Mucosa of rectum (tissue), 2 donors: ENCODE data around the gene CLEC3B.
A peak's percentile ranks its signal among the peaks of the same experiment; 100 is the strongest.

ENCODE experiments used
- H3K27ac ChIP-seq, 2 donors: one replicate each; pipeline ENCODE4 v1.7.0; 2013; ENCODE audit warnings: inconsistent platforms in 2 of 2, low read depth in 2 of 2, low read length in 2 of 2
- H3K27me3 ChIP-seq, 2 donors: one replicate each; pipeline ENCODE4 v1.7.0; 2013; ENCODE audit warnings: low read length in 2 of 2; ENCODE audit not compliant: control insufficient read depth in 2 of 2, insufficient read depth in 2 of 2
- H3K36me3 ChIP-seq, 2 donors: one replicate each; pipeline ENCODE4 v1.7.0; 2013; ENCODE audit warnings: low read length in 2 of 2; ENCODE audit not compliant: control insufficient read depth in 2 of 2, insufficient read depth in 2 of 2
- H3K4me1 ChIP-seq, 2 donors: one replicate each; pipeline ENCODE4 v1.7.0; 2013; ENCODE audit warnings: low read length in 2 of 2, mild to moderate bottlenecking in 1 of 2; ENCODE audit not compliant: control insufficient read depth in 2 of 2, insufficient read depth in 2 of 2
- H3K4me3 ChIP-seq, 2 donors: one replicate each; pipeline ENCODE4 v1.7.0; 2013; ENCODE audit warnings: low read length in 2 of 2
- H3K9ac ChIP-seq, 2 donors: one replicate each; pipeline ENCODE4 v1.7.0; 2013; ENCODE audit warnings: low read length in 2 of 2, low read depth in 1 of 2, mild to moderate bottlenecking in 1 of 2
- H3K9me3 ChIP-seq, 2 donors: one replicate each; pipeline ENCODE4 v1.7.0; 2013; ENCODE audit warnings: low read length in 2 of 2; ENCODE audit not compliant: control insufficient read depth in 2 of 2
- donor health status: healthy.
- donor health status: Normal muscosa, but diverticular disease.

CLEC3B gene

GRCh38 chr3:44989636-44990373, 36.3 kb upstream of the CLEC3B start:
- Histone ChIP-seq H3K9me3 (no peaks in the 10 kb centered on the region), H3K27ac (no peak overlapping the region), H3K4me1 (peaks cover 8 to 15% of the 10 kb centered on the region in 2 donors), H3K9ac (no peak overlapping the region), H3K36me3 (peaks cover 20 to 29% of the 10 kb centered on the region in 2 donors), H3K4me3 (no peak overlapping the region), H3K27me3 (no peaks in the 10 kb centered on the region)

- Histone ChIP-seq H3K27me3 (no peaks in the 10 kb centered on the region), H3K27ac (no peak overlapping the region), H3K9ac (no peak overlapping the region), H3K36me3 (peaks cover 20 to 27% of the 10 kb centered on the region in 2 donors), H3K4me1 (peaks cover 11 to 26% of the 10 kb centered on the region in 2 donors), H3K4me3 (no peak overlapping the region), H3K9me3 (no peaks in the 10 kb centered on the region)
Observed at GRCh38 chr3:44991326-44991725, 34.8 kb upstream of the CLEC3B start.

- H3K27me3 ChIP-seq: no peaks in the 10 kb centered on the region
- H3K4me3 ChIP-seq: no peak overlapping the region
- no peak overlapping the region for H3K9ac ChIP-seq
- peaks cover 20 to 34% of the 10 kb centered on the region in 2 donors for H3K36me3 ChIP-seq
- H3K9me3 ChIP-seq: no peaks in the 10 kb centered on the region
- H3K4me1 ChIP-seq: peaks cover 11 to 26% of the 10 kb centered on the region in 2 donors
- H3K27ac ChIP-seq: peak overlapping the region; percentile 36 to 53
Observed at GRCh38 chr3:44992555-44993470, 33.3 kb upstream of the CLEC3B start.

- Histone ChIP-seq H3K9me3 (no peaks in the 10 kb centered on the region), H3K4me3 (no peak overlapping the region), H3K9ac (peak overlapping the region in 1 of 2 donors; percentile 5), H3K27me3 (no peaks in the 10 kb centered on the region), H3K4me1 (peaks cover 11 to 26% of the 10 kb centered on the region in 2 donors), H3K27ac (peak overlapping the region; percentile 46 to 53), H3K36me3 (peaks cover 21 to 39% of the 10 kb centered on the region in 2 donors)
Observed at GRCh38 chr3:44993471-44994205, 32.5 kb upstream of the CLEC3B start.

GRCh38 chr3:44995142-44995770, 30.8 kb upstream of the CLEC3B start:
- Histone ChIP-seq H3K27me3 (no peaks in the 10 kb centered on the region), H3K36me3 (peaks cover 20 to 36% of the 10 kb centered on the region in 2 donors), H3K4me1 (peaks cover 11 to 26% of the 10 kb centered on the region in 2 donors), H3K27ac (no peak overlapping the region), H3K4me3 (no peak overlapping the region), H3K9me3 (no peaks in the 10 kb centered on the region), H3K9ac (no peak overlapping the region)

- Histone ChIP-seq H3K27me3 (no peaks in the 10 kb centered on the region), H3K27ac (no peak overlapping the region), H3K36me3 (peaks cover 15 to 36% of the 10 kb centered on the region in 2 donors), H3K9ac (no peak overlapping the region), H3K4me3 (no peak overlapping the region), H3K9me3 (no peaks in the 10 kb centered on the region), H3K4me1 (peaks cover 11 to 26% of the 10 kb centered on the region in 2 donors)
Observed at GRCh38 chr3:44996556-44996969, 29.5 kb upstream of the CLEC3B start.

- Histone ChIP-seq H3K9ac (no peak overlapping the region), H3K36me3 (peaks cover 28 to 49% of the 10 kb centered on the region in 2 donors), H3K27me3 (no peaks in the 10 kb centered on the region), H3K27ac (peak overlapping the region in 1 of 2 donors; percentile 5), H3K4me1 (peaks cover 3 to 12% of the 10 kb centered on the region in 2 donors), H3K4me3 (no peak overlapping the region), H3K9me3 (no peaks in the 10 kb centered on the region)
Observed at GRCh38 chr3:44999782-45000181, 26.3 kb upstream of the CLEC3B start.

- no peak overlapping the region for H3K9ac ChIP-seq
- peaks cover 35 to 58% of the 10 kb centered on the region in 2 donors for H3K36me3 ChIP-seq
- H3K27me3 ChIP-seq: no peaks in the 10 kb centered on the region
- no peak overlapping the region for H3K4me3 ChIP-seq
- no peak overlapping the region for H3K27ac ChIP-seq
- no peaks in the 10 kb centered on the region for H3K9me3 ChIP-seq
- peaks cover 0 to 5% of the 10 kb centered on the region in 2 donors for H3K4me1 ChIP-seq
Observed at GRCh38 chr3:45000823-45001222, 25.3 kb upstream of the CLEC3B start.

GRCh38 chr3:45001738-45002137, 24.4 kb upstream of the CLEC3B start:
- Histone ChIP-seq H3K9ac (no peak overlapping the region), H3K4me1 (no peaks in the 10 kb centered on the region), H3K27ac (no peak overlapping the region), H3K27me3 (no peaks in the 10 kb centered on the region), H3K9me3 (no peaks in the 10 kb centered on the region), H3K36me3 (peaks cover 35 to 58% of the 10 kb centered on the region in 2 donors), H3K4me3 (no peak overlapping the region)
